ENCODE data around the gene CCDC63.

DNA sequence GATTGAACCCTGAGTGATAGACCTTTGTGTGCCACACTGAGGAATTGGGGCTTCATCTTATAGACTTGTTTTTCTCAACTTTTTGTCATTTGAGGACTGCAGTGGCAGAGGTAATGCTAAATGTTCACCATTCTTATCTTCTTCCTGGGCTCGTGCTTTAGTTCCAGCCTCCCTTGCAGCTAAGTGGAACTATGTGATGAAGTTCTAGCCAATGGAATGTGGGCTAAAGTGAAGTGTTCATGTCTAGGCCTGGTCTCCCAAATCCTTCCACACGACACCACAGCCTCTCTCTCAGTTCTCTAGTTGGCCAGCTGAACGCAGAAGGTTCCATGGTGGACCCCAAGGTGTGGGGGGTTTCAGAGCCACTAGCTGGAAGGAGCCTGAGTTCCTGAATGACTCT, 42.4 kb upstream of the CCDC63 start:
- TF ChIP-seq, protein P1, sequence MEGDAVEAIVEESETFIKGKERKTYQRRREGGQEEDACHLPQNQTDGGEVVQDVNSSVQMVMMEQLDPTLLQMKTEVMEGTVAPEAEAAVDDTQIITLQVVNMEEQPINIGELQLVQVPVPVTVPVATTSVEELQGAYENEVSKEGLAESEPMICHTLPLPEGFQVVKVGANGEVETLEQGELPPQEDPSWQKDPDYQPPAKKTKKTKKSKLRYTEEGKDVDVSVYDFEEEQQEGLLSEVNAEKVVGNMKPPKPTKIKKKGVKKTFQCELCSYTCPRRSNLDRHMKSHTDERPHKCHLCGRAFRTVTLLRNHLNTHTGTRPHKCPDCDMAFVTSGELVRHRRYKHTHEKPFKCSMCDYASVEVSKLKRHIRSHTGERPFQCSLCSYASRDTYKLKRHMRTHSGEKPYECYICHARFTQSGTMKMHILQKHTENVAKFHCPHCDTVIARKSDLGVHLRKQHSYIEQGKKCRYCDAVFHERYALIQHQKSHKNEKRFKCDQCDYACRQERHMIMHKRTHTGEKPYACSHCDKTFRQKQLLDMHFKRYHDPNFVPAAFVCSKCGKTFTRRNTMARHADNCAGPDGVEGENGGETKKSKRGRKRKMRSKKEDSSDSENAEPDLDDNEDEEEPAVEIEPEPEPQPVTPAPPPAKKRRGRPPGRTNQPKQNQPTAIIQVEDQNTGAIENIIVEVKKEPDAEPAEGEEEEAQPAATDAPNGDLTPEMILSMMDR (IDR thresholded peaks at IDR 0.05) = no peak
- TF ChIP-seq POLR2AphosphoS5 (IDR thresholded peaks at IDR 0.05) = no peak

All from gastroesophageal sphincter (tissue), 3 donors.